Activated B cell treated with CpG ODN at 0.5 μM for 24 hours (primary cell): ENCODE data around the gene ZNF783. TPM values are rescaled to one million over a fixed set of nuclear protein-coding genes. Genes with fewer than 3 reads are reported as not detected.
"Not testable (repeated sequence)": the region's sequence is repeated elsewhere in the genome, so short reads cannot be mapped to it uniquely, and the experiment has no call there.

ENCODE experiments used
- ATAC-seq: fragments of 200-7000 bp; cut with Tn5 transposase; one replicate; pipeline ENCODE4 v1.10.0; 2021; ENCODE audit warnings: low read depth, mild to moderate bottlenecking, moderate library complexity
- CTCF ChIA-PET: fragments of 350-600 bp; sonication (Branson Sonifier 250); formaldehyde crosslinking; loops from one replicate; lab custom pipeline; 2021; ENCODE audit warnings: antibody characterized with exemption; lab: Charles Lee
- POLR2A ChIA-PET: fragments of 350-600 bp; sonication (Branson Sonifier 250); formaldehyde crosslinking; loops from one replicate; lab custom pipeline; 2021; ENCODE audit warnings: antibody characterized with exemption; lab: Charles Lee
- DNase-seq: peaks from one replicate; pipeline ENCODE4 v3.0.0; 2022
- H3K27ac Mint-ChIP-seq: one replicate; pipeline ENCODE4 v1.8.0; 2020; ENCODE audit warnings: mixed read lengths
- H3K27me3 Mint-ChIP-seq: one replicate; pipeline ENCODE4 v1.8.0; 2021; ENCODE audit warnings: mixed read lengths
- H3K36me3 Mint-ChIP-seq: one replicate; pipeline ENCODE4 v1.8.0; 2021; ENCODE audit warnings: low read depth, mixed read lengths
- H3K4me1 Mint-ChIP-seq: one replicate; pipeline ENCODE4 v1.8.0; 2021; ENCODE audit warnings: mixed read lengths
- H3K4me3 Mint-ChIP-seq: one replicate; pipeline ENCODE4 v1.8.0; 2020; ENCODE audit warnings: mild to moderate bottlenecking, mixed read lengths
- H3K9me3 Mint-ChIP-seq: one replicate; pipeline ENCODE4 v1.8.0; 2020; ENCODE audit warnings: mixed read lengths
- intact Hi-C: fragments of 100-400 bp; cut with micrococcal nuclease; formaldehyde crosslinking; loops from one replicate; pipeline ENCODE4 v1.15.1; 2024
- total RNA-seq: library from RNA; stranded (reverse); gene quantifications from 2 replicates; pipeline ENCODE4 v1.2.3, GENCODE V29; 2022
- TF ChIP-seq, protein P1 (sequence below): fragments of 200-600 bp; IDR thresholded peaks from one replicate; pipeline ENCODE4 v1.8.0; 2022; ENCODE audit warnings: antibody characterized with exemption, mild to moderate bottlenecking

ZNF783 gene
- total RNA-seq, 1 donor from 2014 or later: 34.1 TPM

DNA sequence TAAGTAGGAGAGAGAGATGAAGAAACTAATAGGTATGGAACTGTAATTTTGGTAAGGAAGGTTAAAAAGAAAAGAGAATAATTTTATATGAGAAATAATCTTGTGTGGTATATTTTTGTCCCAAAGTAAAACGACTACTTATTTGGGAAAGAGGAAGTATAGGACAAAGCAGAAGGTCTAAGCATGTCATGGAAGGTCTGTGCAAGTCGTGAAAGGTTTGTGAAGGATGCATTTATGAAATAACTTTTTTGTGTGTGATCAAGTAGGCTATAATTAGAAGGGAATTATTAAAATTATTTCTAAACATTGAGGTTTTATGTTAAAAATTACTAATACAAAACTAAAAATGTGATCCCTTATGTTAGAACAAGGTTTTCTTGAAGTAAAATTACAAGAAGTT lies 63.3 kb downstream of the ZNF783 start:
- H3K4me1 Mint-ChIP-seq: peaks cover 4% of the 10 kb centered on the region
- no peaks in the 10 kb centered on the region for H3K36me3 Mint-ChIP-seq
- no peak overlapping the region for H3K27ac Mint-ChIP-seq
- no peak overlapping the region for H3K4me3 Mint-ChIP-seq
- no peak for DNase-seq
- ChIA-PET CTCF (no interaction called here), POLR2A (no interaction called here)
- TF ChIP-seq, protein P1, sequence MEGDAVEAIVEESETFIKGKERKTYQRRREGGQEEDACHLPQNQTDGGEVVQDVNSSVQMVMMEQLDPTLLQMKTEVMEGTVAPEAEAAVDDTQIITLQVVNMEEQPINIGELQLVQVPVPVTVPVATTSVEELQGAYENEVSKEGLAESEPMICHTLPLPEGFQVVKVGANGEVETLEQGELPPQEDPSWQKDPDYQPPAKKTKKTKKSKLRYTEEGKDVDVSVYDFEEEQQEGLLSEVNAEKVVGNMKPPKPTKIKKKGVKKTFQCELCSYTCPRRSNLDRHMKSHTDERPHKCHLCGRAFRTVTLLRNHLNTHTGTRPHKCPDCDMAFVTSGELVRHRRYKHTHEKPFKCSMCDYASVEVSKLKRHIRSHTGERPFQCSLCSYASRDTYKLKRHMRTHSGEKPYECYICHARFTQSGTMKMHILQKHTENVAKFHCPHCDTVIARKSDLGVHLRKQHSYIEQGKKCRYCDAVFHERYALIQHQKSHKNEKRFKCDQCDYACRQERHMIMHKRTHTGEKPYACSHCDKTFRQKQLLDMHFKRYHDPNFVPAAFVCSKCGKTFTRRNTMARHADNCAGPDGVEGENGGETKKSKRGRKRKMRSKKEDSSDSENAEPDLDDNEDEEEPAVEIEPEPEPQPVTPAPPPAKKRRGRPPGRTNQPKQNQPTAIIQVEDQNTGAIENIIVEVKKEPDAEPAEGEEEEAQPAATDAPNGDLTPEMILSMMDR: no peak
- H3K9me3 Mint-ChIP-seq: peaks cover 2% of the 10 kb centered on the region
- intact Hi-C loops: no loop called here
- peaks cover 12% of the 10 kb centered on the region for H3K27me3 Mint-ChIP-seq
- no peak for ATAC-seq

- ChIA-PET POLR2A (no interaction called here), CTCF (no interaction called here)
- Mint-ChIP-seq H3K36me3 (no peaks in the 10 kb centered on the region), H3K4me3 (no peak overlapping the region), H3K27ac (no peak overlapping the region), H3K9me3 (peaks cover 2% of the 10 kb centered on the region), H3K4me1 (no peaks in the 10 kb centered on the region), H3K27me3 (peaks cover 17% of the 10 kb centered on the region)
- no peak for ATAC-seq
- intact Hi-C loops: no loop called here
- TF ChIP-seq, protein P1: no peak
- DNase-seq: no peak
Measured at GRCh38 chr7:149329265-149329664, 67.3 kb downstream of the ZNF783 start.

DNA sequence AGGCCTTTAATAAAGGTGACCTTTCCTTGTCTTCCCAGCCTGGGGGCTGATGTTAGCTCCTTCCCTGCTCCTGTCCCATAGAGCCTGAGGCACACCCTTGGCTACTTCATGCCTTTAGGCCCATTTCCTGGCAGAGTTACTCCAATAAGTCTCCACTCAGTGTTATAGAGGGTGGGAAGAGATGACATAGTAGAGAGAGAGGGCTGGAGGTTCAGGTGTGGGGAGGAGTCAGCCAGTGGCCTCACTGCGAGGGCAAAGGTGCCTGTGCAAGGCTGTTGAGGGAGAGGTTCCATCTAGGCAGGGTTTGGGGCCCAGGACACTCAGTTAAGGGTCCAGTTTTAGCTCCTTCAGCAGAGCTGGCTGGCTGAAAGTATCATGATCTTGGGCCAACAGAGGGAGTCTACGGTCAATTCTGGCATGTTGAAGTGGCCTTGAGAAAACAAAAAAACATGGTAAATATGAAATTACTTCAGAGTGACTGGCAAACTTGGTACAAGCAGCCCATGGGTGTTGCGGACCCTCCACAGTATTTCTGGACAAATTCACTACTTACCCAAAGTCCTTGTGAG lies 67.9 kb downstream of the ZNF783 start:
- CTCF ChIA-PET: no interaction called here
- Mint-ChIP-seq H3K36me3 (no peaks in the 10 kb centered on the region), H3K27me3 (peaks cover 18% of the 10 kb centered on the region), H3K4me1 (no peaks in the 10 kb centered on the region), H3K9me3 (peaks cover 2% of the 10 kb centered on the region), H3K4me3 (no peak overlapping the region), H3K27ac (no peak overlapping the region)
- intact Hi-C loops: no loop called here
- no peak for DNase-seq
- TF ChIP-seq, protein P1: no peak
- POLR2A ChIA-PET: no interaction called here
- no peak for ATAC-seq

GRCh38 chr7:149330914-149331567 lies 69.0 kb downstream of the ZNF783 start:
- no peak for DNase-seq
- Mint-ChIP-seq H3K36me3 (no peaks in the 10 kb centered on the region), H3K4me3 (no peak overlapping the region), H3K27me3 (peaks cover 18% of the 10 kb centered on the region), H3K4me1 (no peaks in the 10 kb centered on the region), H3K9me3 (peaks cover 4% of the 10 kb centered on the region), H3K27ac (no peak overlapping the region)
- TF ChIP-seq, protein P1: no peak
- POLR2A ChIA-PET: no interaction called here
- no peak for ATAC-seq
- CTCF ChIA-PET: no interaction called here
- intact Hi-C loops: no loop called here

DNA sequence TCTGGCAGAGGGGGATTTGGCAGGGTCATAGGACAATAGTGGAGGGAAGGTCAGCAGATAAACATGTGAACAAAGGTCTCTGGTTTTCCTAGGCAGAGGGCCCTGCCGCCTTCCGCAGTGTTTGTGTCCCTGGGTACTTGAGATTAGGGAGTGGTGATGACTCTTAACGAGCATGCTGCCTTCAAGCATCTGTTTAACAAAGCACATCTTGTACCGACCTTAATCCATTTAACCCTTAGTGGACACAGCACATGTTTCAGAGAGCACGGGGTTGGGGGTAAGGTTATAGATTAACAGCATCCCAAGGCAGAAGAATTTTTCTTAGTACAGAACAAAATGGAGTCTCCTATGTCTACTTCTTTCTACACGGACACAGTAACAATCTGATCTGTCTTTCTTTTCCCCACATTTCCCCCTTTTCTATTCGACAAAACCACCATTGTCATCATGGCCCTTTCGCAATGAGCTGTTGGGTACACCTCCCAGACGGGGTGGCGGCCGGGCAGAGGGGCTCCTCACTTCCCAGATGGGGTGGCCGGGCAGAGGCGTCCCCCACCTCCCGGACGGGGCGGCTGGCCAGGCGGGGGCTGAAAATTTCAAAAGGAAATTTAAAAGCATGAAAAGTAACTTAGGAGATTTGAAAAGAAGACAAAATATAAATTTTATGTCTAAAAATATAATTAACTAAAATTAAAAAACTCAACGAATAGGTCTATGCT lies 70.8 kb downstream of the ZNF783 start:
- POLR2A ChIA-PET, intact Hi-C loops, DNase-seq, H3K4me1 Mint-ChIP-seq, H3K4me3 Mint-ChIP-seq, H3K9me3 Mint-ChIP-seq, ATAC-seq, H3K36me3 Mint-ChIP-seq, CTCF ChIA-PET, H3K27ac Mint-ChIP-seq: not testable (repeated sequence)
- H3K27me3 Mint-ChIP-seq: peaks cover 18% of the 10 kb centered on the region
